Lung microvascular endothelial cell (primary cell): ENCODE results near the gene RACK1. TPM values are rescaled to one million over a fixed set of nuclear protein-coding genes. Genes with fewer than 3 reads are reported as not detected.
A peak's percentile ranks its signal among the peaks of the same experiment; 100 is the strongest.

Source experiments
- DNase-seq, 2 donors: peaks; one replicate each; pipeline versions ENCODE4 v3.0.0 to v3.0.0-alpha.2; 2010; ENCODE audit warnings: low read depth in 2 of 2
- total RNA-seq: library from RNA; depleted of rRNA; stranded (reverse); fragments of >200 nt; gene quantifications from 2 replicates; pipeline ENCODE4 v1.2.1, GENCODE V29; 2014

The RACK1 gene
- total RNA-seq, 1 donor from 2014 or later: 5,265 TPM

DNA sequence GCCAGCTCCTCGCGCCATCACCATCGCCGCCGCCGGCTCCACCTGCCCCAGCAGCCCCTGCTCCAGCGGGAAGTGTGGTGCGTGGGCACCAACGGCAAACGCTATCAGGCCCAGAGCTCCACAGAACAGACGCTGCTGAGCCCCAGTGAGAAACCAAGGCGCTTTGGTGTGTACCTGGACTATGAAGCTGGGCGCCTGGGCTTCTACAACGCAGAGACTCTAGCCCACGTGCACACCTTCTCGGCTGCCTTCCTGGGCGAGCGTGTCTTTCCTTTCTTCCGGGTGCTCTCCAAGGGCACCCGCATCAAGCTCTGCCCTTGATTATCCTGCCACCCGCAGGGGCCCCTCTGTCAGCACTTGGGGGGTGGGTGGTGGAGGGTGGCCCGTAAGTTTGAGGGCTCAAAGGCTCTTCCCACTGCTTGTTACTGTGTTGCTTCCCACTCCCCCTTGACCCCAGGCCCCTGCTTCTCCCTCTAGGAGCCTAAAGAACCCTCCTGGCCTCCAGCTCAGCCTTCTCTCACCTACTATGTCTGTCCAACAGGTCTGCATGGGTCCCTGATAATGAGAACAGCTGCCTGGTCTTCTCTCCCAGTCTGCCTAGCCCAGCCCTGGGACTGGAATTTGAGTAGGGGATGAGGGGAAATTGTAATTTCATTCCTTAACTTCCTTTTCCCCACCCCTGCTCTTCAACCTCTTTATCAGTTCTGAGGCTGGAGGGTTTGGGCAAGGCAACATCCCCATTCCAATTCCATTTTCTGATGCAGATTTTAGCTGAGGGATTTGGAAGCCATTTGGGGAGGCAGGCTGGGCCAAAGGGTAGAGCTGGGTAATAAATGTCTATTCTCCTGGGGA, 9.0 kb downstream of the RACK1 start:
- DNase-seq: no peak

DNA sequence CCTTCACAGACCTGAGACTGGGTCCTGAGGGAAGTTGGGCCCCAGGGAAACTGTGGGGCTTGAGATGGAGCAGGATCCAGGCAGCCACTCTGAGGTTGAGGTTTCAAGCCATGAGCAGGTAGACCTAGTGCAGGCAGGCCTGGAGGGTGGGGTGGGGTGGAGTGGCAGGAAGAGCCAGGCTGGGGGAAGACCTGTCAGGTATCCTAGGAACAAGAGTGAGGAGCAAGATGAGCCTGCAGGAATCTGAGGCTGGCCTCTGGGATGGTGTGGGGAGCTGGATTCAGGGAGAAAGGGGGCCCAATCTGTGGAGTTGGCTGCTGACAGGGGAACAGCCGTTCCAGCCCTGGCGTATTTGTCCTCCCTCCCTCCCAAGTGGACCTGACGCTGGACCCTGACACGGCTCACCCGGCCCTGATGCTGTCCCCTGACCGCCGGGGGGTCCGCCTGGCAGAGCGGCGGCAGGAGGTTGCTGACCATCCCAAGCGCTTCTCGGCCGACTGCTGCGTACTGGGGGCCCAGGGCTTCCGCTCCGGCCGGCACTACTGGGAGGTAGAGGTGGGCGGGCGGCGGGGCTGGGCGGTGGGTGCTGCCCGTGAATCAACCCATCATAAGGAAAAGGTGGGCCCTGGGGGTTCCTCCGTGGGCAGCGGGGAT, 9.8 kb downstream of the RACK1 start:
- DNase-seq: no peak

DNA sequence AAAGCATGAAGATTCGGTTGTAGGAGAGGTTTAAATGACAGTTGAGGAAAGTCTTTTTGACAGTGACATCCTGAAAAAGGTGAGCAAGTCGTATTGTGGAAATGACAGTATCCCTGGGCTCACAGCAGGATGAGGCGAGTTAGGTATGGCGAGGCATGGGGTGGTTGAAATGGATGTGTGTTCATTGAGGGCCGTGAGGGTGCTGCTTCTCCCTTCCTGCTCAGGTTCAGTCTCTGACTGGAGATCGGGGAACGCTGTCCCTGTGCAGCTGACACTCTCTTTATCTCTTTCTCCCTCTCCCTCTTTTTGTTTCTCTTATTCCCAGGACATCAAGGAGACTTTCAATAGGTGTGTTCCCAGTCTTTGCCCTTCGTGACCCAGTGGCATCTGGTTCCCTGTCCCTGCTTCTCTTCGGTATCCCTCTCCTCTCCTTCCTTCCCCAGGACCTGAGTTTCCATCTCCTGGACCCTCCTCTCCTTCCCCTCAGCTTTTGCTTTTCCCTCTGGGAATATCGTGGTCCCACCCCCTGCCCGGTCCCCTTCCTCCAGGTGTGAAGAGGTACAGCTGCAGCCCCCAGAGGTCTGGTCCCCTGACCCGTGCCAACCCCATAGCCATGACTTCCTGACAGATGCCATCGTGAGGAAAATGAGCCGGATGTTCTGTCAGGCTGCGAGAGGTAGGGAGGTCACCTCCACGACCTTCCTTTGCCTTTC, 10.5 kb downstream of the RACK1 start:
- DNase-seq: no peak

DNA sequence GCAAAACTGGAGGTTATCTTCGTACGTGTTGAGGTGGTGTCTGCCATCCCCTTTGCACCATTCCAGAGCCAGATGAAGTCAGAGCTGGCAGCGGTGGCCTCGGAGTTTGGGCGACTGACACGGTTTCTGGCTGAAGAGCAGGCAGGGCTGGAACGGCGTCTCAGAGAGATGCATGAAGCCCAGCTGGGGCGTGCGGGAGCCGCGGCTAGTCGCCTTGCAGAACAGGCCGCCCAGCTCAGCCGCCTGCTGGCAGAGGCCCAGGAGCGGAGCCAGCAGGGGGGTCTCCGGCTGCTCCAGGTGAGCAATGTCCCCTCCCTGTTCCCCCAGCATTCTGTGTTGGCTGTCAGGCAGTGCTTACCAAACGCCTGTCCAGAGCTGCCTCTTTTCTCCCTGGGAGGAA, 11.1 kb downstream of the RACK1 start:
- DNase-seq: no peak

DNA sequence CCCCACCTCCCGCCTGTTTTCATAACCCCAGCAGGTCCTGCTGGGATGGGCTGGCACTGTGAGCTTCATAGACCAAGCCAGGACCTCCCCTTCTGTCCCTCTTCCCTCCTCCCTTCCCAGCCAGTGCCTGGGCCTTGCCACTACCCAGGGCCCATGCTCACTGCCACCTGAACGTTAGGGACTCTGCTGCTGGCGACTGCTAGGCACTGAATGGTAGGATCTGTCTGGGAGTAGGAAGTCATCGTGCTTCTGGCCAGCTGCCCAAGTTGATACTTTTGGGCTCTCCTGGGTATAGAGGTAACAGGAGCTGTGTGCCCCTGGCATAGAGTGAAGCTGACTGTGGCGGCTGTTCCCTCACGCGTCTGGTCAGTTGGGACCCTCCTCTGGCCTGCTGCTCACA, 12.3 kb downstream of the RACK1 start:
- DNase-seq: no peak

DNA sequence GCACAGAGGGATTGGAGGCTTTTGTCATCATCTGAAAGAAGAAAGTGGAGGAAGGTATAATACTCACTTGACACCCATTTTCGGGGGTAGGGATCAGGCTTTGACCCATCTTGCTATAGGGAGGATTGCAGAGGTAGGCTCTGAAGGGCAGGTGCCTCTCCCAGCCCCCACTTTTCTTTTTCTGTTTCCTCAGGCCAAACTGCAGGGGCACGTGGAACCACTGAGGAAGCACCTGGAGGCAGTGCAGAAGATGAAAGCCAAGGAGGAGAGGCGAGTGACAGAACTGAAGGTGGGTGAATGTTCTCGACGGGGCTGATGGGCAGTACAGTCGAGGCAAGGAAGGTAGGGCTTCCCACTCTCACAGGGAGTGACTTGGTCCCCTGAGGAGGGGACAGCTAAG, 13.2 kb downstream of the RACK1 start:
- DNase-seq: no peak

DNA sequence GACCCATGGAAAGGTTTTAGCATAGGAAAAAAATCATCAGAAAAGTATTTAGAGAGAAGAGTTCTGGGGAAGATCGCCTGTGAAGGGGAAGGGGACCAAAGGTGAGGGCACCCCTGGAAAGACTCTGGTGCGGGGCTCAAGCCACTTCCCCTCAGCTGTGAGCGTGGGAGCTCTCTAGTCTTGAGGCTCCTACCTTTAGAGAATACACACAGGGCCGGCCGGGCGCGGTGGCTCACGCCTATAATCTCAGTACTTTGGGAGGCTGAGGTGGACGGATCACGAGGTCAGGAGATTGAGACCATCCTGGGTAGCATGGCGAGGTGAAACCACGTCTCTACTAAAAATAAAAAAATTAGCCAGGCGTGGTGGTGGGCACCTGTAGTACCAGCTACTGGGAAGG, 13.7 kb downstream of the RACK1 start:
- no peak for DNase-seq

DNA sequence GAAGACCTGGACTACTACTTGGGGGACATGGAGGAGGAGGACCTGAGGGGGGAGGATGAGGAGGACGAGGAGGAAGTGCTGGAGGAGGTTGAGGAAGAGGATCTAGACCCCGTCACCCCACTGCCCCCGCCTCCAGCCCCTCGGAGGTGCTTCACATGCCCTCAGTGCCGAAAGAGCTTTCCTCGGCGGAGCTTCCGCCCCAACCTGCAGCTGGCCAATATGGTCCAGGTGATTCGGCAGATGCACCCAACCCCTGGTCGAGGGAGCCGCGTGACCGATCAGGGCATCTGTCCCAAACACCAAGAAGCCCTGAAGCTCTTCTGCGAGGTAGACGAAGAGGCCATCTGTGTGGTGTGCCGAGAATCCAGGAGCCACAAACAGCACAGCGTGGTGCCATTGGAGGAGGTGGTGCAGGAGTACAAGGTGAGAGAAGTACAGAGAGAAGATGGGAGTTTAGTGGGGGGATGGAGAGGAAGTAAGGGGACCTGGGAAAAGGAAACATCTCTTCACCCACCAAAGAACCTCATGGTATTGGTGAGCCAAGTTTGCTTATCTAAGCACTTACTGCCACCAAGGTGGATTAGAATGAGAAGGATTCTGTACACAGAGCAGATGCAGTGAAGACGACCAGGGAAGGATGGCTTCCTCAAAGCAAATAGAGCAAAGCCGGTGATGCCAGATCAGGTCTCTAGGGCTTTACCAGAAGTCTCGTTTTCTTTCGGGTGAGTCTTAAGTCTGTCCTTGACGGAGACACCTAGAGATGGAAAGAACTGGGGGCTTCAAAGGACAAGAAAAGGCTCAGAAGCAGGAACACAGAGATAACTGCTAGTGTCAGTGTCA, 19.1 kb downstream of the RACK1 start:
- DNase-seq: no peak

DNA sequence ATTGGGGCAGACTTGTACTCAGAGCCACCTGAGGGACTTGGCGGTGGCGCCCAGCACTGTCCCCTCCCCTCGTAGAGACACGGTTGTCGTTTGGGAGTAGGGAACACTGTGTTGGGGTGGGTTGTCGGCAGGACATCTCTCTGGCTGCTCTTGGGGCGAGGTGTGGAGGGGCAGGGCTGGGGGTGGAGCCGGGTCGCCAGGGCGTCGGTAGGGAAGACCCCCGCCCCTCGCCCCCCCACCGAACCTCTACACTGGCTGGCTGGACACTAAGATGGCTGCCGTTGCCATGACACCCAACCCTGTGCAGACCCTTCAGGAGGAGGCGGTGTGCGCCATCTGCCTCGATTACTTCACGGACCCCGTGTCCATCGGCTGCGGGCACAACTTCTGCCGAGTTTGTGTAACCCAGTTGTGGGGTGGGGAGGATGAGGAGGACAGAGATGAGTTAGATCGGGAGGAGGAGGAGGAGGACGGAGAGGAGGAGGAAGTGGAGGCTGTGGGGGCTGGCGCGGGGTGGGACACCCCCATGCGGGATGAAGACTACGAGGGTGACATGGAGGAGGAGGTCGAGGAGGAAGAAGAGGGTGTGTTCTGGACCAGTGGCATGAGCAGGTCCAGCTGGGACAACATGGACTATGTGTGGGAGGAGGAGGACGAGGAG, 19.8 kb downstream of the RACK1 start:
- DNase-seq: peak; percentile 43 to 70

DNA sequence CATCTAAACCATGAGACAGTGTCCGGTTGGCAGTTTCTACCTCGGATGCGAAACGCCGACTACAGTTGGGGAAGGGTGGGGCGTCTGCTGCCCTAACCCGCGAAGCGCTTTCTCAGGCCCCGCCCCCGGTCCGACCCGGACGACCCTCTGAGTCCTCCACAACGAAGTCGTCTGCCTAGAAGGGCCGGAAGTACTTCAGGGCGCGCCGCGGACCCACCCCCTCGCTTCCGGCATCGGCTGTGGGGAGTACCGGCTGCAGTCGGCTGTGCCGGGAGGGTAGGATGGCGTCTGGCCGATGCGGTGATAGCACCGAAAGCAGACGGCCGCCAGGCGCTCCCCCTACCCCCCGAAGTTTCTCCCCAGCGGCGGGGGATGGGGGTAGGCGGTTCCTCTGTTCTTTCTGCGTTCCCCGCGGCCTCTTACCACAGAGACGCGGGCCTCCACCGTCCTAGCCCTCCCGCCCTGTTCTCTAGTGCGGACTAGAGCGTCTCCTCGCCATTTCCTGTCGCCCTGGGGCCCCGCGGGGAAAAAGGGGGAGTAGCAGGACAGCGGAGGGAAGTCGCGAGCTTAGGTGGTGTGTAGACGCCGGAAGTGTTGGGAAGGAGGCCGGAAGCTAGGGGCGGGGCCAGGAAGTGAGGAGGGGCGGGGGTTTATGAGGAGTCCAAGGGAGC, 20.5 kb downstream of the RACK1 start, which contains the start of gene TRIM41:
Gene TRIM41 (plus strand): TSS at position 224 of the 671 bp plus-strand sequence. CDS start 719 bp downstream, outside the sequence.
- DNase-seq: peak; percentile 97 to 99

DNA sequence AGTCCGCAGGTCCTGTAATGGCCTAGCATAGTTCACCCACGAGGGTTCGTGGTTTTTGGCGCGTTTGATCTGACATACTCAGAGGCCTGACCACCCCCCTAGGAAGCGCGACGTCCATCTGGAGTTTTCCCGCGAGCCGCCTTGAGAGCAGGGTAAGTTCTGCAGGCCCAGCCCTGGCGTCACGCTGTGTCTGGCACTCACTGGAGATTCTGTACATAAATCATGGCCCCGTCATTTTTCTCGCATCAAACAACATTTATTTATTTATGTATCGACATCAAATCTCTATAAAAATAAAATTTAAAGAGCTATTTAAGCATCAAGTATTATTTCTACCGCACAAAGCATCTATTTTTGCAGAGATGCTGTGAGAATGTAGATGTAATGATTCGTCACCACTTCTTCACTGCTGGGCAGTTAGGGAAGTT, 21.1 kb downstream of the RACK1 start:
- DNase-seq: no peak

DNA sequence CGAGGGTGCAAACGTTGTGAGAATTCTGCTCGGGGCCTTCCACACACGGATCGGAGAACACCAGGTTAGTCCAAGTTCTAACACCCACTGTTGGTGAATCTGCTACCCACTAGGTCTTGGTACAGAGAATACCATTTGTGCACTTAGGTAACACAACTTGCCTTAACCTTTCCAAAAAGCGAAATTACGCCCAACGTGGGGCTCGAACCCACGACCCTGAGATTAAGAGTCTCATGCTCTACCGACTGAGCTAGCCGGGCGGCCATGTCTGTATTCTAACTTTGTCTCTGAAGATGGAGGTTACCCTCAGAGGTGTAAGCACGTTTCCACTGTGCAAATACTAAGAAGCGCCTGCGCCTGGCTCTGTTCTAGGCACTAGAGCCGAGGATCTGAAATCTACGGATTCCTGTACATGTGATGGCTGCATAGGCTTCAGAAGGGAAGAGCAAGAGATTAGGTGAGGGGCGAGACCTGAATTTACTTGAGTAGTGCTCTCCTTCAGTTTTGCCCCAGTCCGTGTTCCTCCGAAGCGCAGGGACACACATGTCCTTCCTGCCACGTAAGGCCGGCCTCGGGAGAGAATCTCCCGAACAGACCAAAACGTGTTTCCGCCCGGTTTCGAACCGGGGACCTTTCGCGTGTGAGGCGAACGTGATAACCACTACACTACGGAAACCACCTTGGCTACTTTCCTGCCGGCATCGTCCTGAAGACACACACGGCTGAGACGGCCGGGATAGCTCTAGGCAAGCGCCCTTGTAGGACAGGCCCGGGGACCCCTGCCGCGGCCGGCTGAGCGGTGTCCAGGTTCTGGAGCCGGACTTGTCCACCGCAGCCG, 21.7 kb downstream of the RACK1 start:
- peak; percentile 94 for DNase-seq

DNA sequence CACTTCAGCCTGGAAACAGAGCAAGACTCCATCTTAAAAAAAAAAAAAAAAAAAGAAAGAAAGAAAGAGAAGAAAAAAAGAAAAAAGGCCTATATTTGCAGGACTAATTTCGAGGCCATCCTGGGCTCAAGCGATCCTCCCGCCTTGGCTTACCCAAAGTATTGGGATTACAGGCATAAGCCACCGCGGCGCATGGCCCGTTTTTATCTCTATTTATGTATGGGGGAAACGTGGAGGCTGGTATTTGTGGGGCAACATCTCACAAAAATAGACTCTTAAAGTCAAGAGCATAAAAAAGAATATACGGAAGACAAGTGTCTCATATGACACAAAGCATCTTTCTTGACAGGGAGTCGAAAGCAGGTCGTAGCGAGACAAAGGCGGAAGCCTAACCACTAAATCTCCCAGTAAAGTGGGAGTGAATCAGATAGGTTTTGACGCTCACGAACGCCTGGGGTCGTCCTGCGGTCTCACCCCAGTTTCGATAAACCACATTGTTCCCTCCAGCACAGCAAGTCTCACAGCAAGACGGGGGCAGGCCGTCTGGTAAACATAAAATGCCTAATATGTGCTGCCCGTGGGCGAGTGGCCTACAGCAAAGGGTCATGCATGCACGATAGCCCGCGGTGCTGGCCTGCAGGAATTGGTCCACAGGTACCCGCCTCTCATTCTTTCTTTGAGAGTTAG, 22.5 kb downstream of the RACK1 start:
- no peak for DNase-seq

DNA sequence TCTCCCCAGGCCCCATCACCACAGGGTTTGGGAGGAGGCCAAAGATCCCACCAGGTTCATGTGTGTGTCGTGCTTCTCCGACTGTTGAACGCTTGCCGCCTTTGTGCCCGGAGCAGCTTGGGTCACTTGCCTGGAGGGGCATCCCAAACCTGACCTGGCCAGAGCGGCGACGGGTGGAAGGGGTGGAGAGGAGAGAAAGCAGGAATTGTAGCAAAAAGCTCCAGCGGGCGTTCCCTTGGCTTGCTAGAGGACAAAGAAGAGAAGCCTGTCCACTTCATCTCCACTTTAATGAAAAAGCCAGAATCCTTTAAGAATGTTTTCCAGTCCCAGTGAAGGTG, 23.6 kb downstream of the RACK1 start:
- no peak for DNase-seq

DNA sequence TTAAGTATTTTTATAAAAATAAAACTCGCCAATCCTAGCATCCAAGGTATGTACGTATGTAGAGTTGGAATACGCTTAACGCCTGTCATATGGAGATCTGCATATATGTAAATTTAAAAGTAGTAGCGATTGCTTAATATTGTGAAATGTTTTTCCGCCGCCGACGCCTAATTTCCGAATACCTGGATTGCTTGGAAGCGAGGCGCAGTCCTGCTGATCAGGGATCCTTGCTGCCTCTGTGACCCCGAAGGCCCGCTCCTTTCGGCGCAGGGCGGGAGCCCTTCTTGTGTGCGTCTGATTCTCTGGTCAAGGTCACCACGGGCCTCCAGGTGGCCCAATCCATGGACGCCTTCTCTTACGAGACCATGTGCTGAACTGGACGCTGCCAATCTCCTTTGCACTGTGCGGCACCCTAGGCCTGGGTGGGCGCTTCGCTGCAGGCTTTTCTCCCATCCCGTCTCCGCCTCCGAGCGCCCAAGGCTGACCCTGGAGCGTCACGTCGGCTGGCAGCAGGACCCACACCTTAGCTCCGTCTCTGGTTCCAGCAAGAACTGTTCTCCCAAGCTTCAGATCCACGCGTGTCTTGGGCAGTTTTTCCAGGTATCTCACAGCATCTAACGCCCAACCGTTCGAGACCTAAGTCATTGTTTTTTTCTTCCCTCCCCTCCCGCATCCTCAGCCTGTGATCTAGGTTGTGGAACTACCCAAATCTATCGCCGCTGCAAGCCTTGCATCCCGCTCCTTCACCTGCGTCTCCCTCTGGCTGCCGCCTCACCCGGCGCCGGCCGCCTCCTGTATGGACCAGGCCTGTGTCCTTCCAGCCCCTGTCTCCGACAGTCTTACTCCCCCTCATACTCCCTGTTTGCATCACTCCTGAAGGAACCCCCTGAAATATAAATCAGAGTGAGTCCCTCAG, 24.2 kb downstream of the RACK1 start:
- no peak for DNase-seq

DNA sequence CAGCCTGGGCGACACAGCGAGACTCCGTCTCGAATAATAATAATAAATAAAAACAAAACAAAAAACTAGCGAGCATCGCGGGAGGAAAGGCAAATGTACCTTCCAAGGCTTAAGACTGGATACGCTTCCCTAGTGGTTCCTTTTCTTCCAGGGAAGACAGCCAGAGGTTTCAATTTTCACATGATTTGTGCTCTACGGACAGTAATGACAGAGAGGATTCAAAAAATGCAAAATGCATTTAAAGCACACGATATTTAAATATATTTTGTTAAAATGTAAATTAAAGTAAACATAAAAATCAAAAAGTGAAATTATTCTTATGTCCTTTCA, 24.9 kb downstream of the RACK1 start:
- DNase-seq: no peak

DNA sequence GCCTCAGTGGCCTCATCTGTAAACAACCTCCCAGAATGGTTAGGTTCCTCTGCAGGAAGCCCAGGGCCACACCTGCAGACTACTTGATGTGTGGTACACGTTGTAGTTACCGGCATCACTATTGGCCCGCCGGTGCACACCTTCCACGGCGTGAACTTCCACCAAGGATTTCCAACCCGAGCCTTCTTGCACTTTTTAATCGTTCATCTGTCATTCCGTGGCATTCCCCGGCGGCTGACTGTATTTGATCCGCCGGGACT, 26.0 kb downstream of the RACK1 start:
- DNase-seq: no peak

DNA sequence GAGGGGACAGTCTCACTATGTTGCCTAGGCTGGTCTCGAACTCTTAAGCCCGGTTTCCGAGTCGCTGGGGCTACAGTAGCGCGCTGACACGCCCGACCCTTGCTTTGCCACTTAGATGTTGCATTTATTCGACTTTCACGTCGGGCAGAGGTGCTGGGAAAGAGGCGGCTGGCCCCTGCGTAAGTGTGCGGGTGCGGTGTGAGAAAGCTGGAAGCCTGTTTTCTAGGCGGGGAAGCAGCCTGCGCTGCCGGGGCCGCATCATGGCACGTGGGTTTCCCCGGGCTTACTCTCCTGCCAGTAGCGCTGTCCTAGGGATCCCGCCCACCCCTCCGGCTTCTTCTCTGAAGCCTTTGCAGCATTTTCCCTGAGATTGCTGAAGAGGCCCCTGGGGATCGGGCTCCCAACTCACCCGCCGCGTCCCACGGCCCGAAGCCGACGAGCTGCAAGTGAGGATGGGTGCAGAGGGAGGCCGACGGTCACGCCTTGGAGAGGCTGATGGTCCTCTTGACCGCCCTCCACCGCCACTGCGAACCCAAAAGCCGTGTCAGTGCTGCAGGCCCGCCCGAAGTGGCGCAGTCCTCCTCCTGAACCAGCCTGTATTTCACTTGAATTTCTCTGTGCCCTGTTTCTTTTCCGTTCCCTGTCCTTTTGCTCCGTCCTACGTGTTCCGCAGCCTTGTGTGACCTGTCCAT, 26.4 kb downstream of the RACK1 start:
- peak; percentile 48 to 54 for DNase-seq
